Measurements from ENCODE around the gene RNF121. TPM values are rescaled to one million over a fixed set of nuclear protein-coding genes. Genes with fewer than 3 reads are reported as not detected.

RNF121 gene
- total and polyA plus RNA-seq, 2 of the 4 experiments (the other 2 are of a cell fraction): 43.4 to 88.7 TPM

- intact Hi-C loops (cut with micrococcal nuclease) (no loop called here), in situ Hi-C loops (cut with MboI; ENCODE audit: low sequenced_read_pairs) (no loop called here), dilution Hi-C loops (cut with HindIII; ENCODE audit: low sequenced_read_pairs, unreplicated experiment) (no loop called here)
- no peak overlapping the region for H4K8ac ChIP-seq (ENCODE audit: low read depth in 2 of 2, low read length in 2 of 2)
- peaks cover 8 to 17% of the 10 kb centered on the region in 2 experiments; a peak in 2 of 4 replicates for H3K79me1 ChIP-seq (ENCODE audit: low read depth in 1 of 2, low read length in 2 of 2)
- no peak overlapping the region for H3K4me3 ChIP-seq (ENCODE audit: insufficient read depth, low read depth, low read length)
- H2BK5ac ChIP-seq (ENCODE audit: low read depth, low read length, poor library complexity, severe bottlenecking): no peak overlapping the region
- H3K4ac ChIP-seq (ENCODE audit: low read depth, low read length): no peak overlapping the region
- H2BK15ac ChIP-seq (ENCODE audit: low read depth, low read length): no peak overlapping the region
- no peak overlapping the region for H4K91ac ChIP-seq (ENCODE audit: insufficient read depth, low read depth, low read length)
- H4K5ac ChIP-seq (ENCODE audit: low read depth, low read length): no peak overlapping the region
- no peaks in the 10 kb centered on the region for H3K27me3 ChIP-seq (ENCODE audit: control insufficient read depth, insufficient read depth, low read length)
- BruUV-seq (replicated peaks): no TSS peak
- ChIA-PET POLR2A (ENCODE audit: unreplicated experiment) (no interaction called here), CTCF (no interaction called here)
- no peak overlapping the region for H3K4me2 ChIP-seq (ENCODE audit: low read depth, low read length)
- H3K14ac ChIP-seq (replicated peaks; ENCODE audit: low read depth, low read length): no peak overlapping the region
- H3K9me3 ChIP-seq (ENCODE audit: control insufficient read depth, insufficient read depth, low read length): no peaks in the 10 kb centered on the region
- H3K18ac ChIP-seq (ENCODE audit: low read depth, low read length): no peak overlapping the region
- H3K27ac ChIP-seq (ENCODE audit: insufficient read depth, low read length): no peak overlapping the region
- DNase-seq (no peak), ATAC-seq (ENCODE audit: low read depth) (no peak)
- peaks cover 5% of the 10 kb centered on the region for H3K4me1 ChIP-seq (ENCODE audit: control insufficient read depth, insufficient read depth, low read length)
- no peak overlapping the region for H3K23ac ChIP-seq (ENCODE audit: low read depth, low read length)
- H2AK5ac ChIP-seq (ENCODE audit: low read depth, low read length): no peak overlapping the region
- no peak overlapping the region for H2AFZ ChIP-seq (replicated peaks; ENCODE audit: low read length, poor library complexity)
- H3K9ac ChIP-seq (ENCODE audit: low read depth, low read length): no peak overlapping the region
- H2AK9ac ChIP-seq (replicated peaks; ENCODE audit: low read depth, low read length, poor library complexity): no peak overlapping the region
- H3K9me1 ChIP-seq (ENCODE audit: insufficient read depth, low read length): peaks cover 20% of the 10 kb centered on the region
- H2BK120ac ChIP-seq (ENCODE audit: low read depth, low read length): no peak overlapping the region
- no peak overlapping the region for H2BK20ac ChIP-seq (ENCODE audit: low read depth, low read length)
- H4K20me1 ChIP-seq (ENCODE audit: insufficient read depth, low read length): peaks cover 11% of the 10 kb centered on the region; the same call in 1 of the 2 replicates
- H3K56ac ChIP-seq (ENCODE audit: extremely low read depth, insufficient read depth, low read length): no peak overlapping the region
- H3K36me3 ChIP-seq (ENCODE audit: control insufficient read depth, insufficient read depth, low read length): peaks cover 6% of the 10 kb centered on the region
- TF ChIP-seq CHD1 (IDR thresholded peaks at IDR 0.05; ENCODE audit: low read depth, low read length): no peak
- TF ChIP-seq USF2 (IDR thresholded peaks at IDR 0.05; ENCODE audit: low read depth, low read length): no peak
- no peak for TF ChIP-seq ELK1 (IDR thresholded peaks at IDR 0.05; ENCODE audit: borderline replicate concordance, low read depth, low read length)
- no peak for TF ChIP-seq RFX5 (IDR thresholded peaks at IDR 0.05; ENCODE audit: low read depth, low read length)
- TF ChIP-seq MAFK (IDR thresholded peaks at IDR 0.05; ENCODE audit: low read depth, low read length): no peak
- no peak for TF ChIP-seq FOS (IDR thresholded peaks at IDR 0.05; ENCODE audit: low read depth, low read length)
- TF ChIP-seq RCOR1 (IDR thresholded peaks at IDR 0.05; ENCODE audit: insufficient replicate concordance, low read length): no peak
- no peak for TF ChIP-seq CTCF (conservative IDR thresholded peaks at IDR 0.05; ENCODE audit: low read depth, low read length)
- no peak for TF ChIP-seq MXI1 (IDR thresholded peaks at IDR 0.05; ENCODE audit: borderline replicate concordance, low read depth, low read length)
- WGBS, 2 experiments (ENCODE audit: extremely low coverage in 2 of 2, insufficient read length in 1 of 2): no CpG with 5 or more reads among the region's 3 CpGs
Observed at GRCh38 chr11:71990701-71991100, 61.9 kb downstream of the RNF121 start.
